ENCODE data around the gene MAD1L1.

The MAD1L1 gene

GRCh38 chr7:2196381-2197378, 36.1 kb downstream of the MAD1L1 start:
- H3K4me3 ChIP-seq = no peak overlapping the region
- H3K9me3 ChIP-seq (ENCODE audit: low read depth, low read length) = no peaks in the 10 kb centered on the region
- H3K36me3 ChIP-seq (ENCODE audit: insufficient read depth, low read length) = peaks cover 21% of the 10 kb centered on the region
- TF ChIP-seq EZH2 (IDR thresholded peaks at IDR 0.05) = no peak
- no peak for TF ChIP-seq POLR2AphosphoS5 (IDR thresholded peaks at IDR 0.05; ENCODE audit: borderline replicate concordance, low read depth, low read length)
- TF ChIP-seq FOXP2 (optimal IDR thresholded peaks at IDR 0.05; ENCODE audit: control extremely low read depth, extremely low read length, insufficient read depth) = no peak
- DNase-seq (ENCODE audit: low read depth, low spot score) = no peak
- no peak overlapping the region for H3K27ac ChIP-seq
- H3K9ac ChIP-seq (ENCODE audit: insufficient read length) = no peak overlapping the region

DNA sequence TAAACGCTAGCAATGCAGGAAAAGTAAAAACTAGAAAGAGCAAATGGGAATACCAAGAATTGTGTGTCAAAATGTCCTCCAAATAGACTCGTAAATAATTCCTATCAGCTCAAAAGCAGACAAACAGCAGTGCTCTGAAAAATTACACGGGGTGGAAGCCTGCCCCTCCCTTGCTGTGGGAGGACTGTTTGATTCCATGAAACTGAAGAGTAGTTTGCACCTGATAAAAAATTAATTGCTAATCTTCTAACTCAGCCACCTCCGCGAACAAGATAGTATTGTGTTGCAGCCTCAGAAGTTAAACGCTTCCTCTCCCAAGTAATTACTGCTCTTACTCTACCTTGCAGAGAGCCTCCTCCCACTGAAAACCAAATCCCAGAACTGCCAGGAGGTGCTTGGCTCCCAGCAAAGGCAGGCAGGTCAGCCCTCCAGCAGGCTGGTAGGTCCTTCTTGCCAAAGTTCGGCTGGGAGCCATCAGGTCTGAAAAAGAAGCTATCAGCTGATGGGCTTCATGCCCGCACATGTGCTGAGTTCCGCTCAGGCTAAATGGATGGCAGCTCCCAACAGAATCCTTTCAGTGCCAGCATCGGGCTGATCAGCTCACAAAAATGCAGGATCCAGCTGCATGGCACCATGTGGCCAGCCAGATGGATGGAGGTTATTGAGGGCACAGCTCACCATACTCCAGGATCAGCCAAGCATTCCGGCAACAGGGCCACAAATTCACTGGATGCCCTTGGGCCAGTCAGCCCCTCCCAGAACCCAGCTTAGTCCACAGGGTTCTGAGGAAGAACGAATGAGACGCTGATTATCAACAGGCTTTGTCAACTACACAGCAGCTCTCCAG, 37.1 kb downstream of the MAD1L1 start:
- H3K9ac ChIP-seq (ENCODE audit: insufficient read length) = no peak overlapping the region
- DNase-seq (ENCODE audit: low read depth, low spot score) = no peak
- no peak for TF ChIP-seq FOXP2 (optimal IDR thresholded peaks at IDR 0.05; ENCODE audit: control extremely low read depth, extremely low read length, insufficient read depth)
- TF ChIP-seq EZH2 (IDR thresholded peaks at IDR 0.05) = no peak
- TF ChIP-seq POLR2AphosphoS5 (IDR thresholded peaks at IDR 0.05; ENCODE audit: borderline replicate concordance, low read depth, low read length) = no peak
- no peaks in the 10 kb centered on the region for H3K9me3 ChIP-seq (ENCODE audit: low read depth, low read length)
- no peak overlapping the region for H3K4me3 ChIP-seq
- H3K36me3 ChIP-seq (ENCODE audit: insufficient read depth, low read length) = peaks cover 21% of the 10 kb centered on the region
- no peak overlapping the region for H3K27ac ChIP-seq

- Histone ChIP-seq H3K27ac (no peak overlapping the region), H3K4me3 (no peak overlapping the region)
Measured at GRCh38 chr7:2193575-2194305, 39.0 kb downstream of the MAD1L1 start.

DNA sequence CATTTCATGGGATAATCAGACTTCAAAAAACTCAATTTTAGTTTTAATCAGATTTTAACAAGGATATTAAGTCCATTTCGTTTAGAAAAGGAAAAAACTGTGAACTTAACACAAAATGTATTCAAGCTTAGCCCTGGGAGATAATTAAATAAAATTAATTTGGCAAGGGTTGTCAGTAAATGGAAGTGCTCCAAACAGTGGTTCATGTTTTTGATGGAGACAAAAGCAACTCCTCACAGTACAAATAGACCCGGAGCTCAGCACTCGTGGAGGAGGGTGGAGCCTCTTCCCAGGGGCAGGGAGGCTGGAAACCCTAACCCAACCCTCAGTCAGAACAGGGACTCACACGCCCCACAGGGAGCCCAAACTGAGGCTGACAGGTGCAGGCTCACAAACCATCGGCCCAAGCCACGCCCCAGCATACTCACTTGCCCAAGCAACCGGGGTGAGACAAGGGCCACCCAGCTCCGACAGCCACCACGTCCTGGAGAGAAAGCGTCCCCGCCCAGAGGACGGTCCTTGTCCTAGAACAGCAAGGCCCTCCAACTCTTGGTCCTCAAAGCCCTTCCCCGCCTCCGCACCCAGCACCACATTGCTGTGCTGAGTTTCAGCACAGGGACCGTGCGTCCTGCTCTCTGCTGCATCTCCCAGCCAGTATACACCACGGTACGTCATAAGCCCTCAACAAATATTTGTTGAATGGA, 39.8 kb downstream of the MAD1L1 start:
- peaks cover 35% of the 10 kb centered on the region for H3K36me3 ChIP-seq (ENCODE audit: insufficient read depth, low read length)
- H3K4me3 ChIP-seq = no peak overlapping the region
- TF ChIP-seq EZH2 (IDR thresholded peaks at IDR 0.05) (no peak), FOXP2 (optimal IDR thresholded peaks at IDR 0.05; ENCODE audit: control extremely low read depth, extremely low read length, insufficient read depth) (no peak), POLR2AphosphoS5 (IDR thresholded peaks at IDR 0.05; ENCODE audit: borderline replicate concordance, low read depth, low read length) (no peak)
- DNase-seq (ENCODE audit: low read depth, low spot score) = no peak
- H3K27ac ChIP-seq = no peak overlapping the region
- peaks cover 14% of the 10 kb centered on the region; the same call in 1 of the 2 replicates for H3K9me3 ChIP-seq (ENCODE audit: low read depth, low read length)
- peak overlapping the region; percentile 12 for H3K9ac ChIP-seq (ENCODE audit: insufficient read length)

More at GRCh38 chr7:2193575-2194305, 39.0 kb downstream of the MAD1L1 start:
- peaks cover 28% of the 10 kb centered on the region for H3K36me3 ChIP-seq (ENCODE audit: insufficient read depth, low read length)
- H3K9ac ChIP-seq (ENCODE audit: insufficient read length) = no peak overlapping the region
- TF ChIP-seq FOXP2 (optimal IDR thresholded peaks at IDR 0.05; ENCODE audit: control extremely low read depth, extremely low read length, insufficient read depth) (no peak), EZH2 (IDR thresholded peaks at IDR 0.05) (no peak), POLR2AphosphoS5 (IDR thresholded peaks at IDR 0.05; ENCODE audit: borderline replicate concordance, low read depth, low read length) (no peak)
- no peak for DNase-seq (ENCODE audit: low read depth, low spot score)
- H3K9me3 ChIP-seq (ENCODE audit: low read depth, low read length) = 0 out of 2 replicates have a peak, but pooled peaks cover 7% of the 10 kb centered on the region

DNA sequence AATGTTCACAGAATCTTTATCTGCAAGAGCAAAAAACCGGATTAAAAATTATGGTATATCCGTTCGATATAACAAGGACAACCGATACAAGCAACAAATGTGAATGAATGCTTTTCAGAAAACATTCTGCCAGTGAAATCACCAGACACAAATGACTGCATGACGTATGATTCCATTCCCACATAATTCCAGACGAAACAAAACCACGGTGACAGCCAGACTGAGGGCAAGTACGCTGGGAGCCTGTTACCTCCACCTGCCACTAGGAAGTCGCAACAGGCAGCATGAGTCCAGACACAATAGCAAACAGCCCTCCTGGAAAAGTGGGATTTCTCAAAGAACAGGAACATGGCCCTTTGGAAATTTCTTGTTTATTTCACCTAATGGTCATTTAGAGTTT, 41.7 kb downstream of the MAD1L1 start:
- Histone ChIP-seq H3K4me3 (no peak overlapping the region), H3K36me3 (ENCODE audit: insufficient read depth, low read length) (peaks cover 30% of the 10 kb centered on the region), H3K27ac (no peak overlapping the region), H3K9ac (ENCODE audit: insufficient read length) (no peak overlapping the region), H3K9me3 (ENCODE audit: low read depth, low read length) (peaks cover 15% of the 10 kb centered on the region; the same call in 1 of the 2 replicates)
- DNase-seq (ENCODE audit: low read depth, low spot score) = no peak
- TF ChIP-seq POLR2AphosphoS5 (IDR thresholded peaks at IDR 0.05; ENCODE audit: borderline replicate concordance, low read depth, low read length) = no peak
- TF ChIP-seq FOXP2 (optimal IDR thresholded peaks at IDR 0.05; ENCODE audit: control extremely low read depth, extremely low read length, insufficient read depth) = no peak
- no peak for TF ChIP-seq EZH2 (IDR thresholded peaks at IDR 0.05)

DNA sequence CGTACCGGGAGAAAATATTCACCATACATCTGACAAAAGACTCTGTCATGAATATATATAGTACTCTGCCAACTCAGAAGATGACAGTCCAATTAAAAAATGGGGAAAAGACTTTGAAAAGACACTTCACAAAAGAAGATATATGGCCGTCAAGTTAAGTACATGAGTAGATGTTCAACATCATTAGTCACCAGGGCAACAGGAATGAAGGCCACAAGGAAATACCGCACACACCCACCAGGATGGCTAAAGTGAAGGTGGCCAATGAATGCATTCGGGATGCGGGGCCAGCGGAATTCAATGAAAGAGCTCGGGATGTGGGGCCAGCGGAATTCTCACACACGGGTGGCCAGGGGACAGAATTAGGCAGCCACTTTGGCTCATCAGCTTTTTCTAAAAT, 42.2 kb downstream of the MAD1L1 start:
- no peak overlapping the region for H3K27ac ChIP-seq

GRCh38 chr7:2186166-2186565, 46.6 kb downstream of the MAD1L1 start:
- Histone ChIP-seq H3K9ac (ENCODE audit: insufficient read length) (no peak overlapping the region), H3K36me3 (ENCODE audit: insufficient read depth, low read length) (peaks cover 20% of the 10 kb centered on the region), H3K27ac (peak overlapping the region; percentile 73; the same call in 1 of the 2 replicates), H3K4me3 (no peak overlapping the region), H3K9me3 (ENCODE audit: low read depth, low read length) (peaks cover 15% of the 10 kb centered on the region; the same call in 1 of the 2 replicates)
- TF ChIP-seq POLR2AphosphoS5 (IDR thresholded peaks at IDR 0.05; ENCODE audit: borderline replicate concordance, low read depth, low read length) (no peak), EZH2 (IDR thresholded peaks at IDR 0.05) (no peak), FOXP2 (optimal IDR thresholded peaks at IDR 0.05; ENCODE audit: control extremely low read depth, extremely low read length, insufficient read depth) (no peak)
- no peak for DNase-seq (ENCODE audit: low read depth, low spot score)

More for the DNA sequence above, 42.2 kb downstream of the MAD1L1 start:
- no peak overlapping the region for H3K9ac ChIP-seq (ENCODE audit: insufficient read length)
- peaks cover 25% of the 10 kb centered on the region for H3K36me3 ChIP-seq (ENCODE audit: insufficient read depth, low read length)
- no peak for DNase-seq (ENCODE audit: low read depth, low spot score)
- no peak overlapping the region for H3K4me3 ChIP-seq
- H3K9me3 ChIP-seq (ENCODE audit: low read depth, low read length) = peaks cover 15% of the 10 kb centered on the region; the same call in 1 of the 2 replicates
- TF ChIP-seq EZH2 (IDR thresholded peaks at IDR 0.05) (no peak), FOXP2 (optimal IDR thresholded peaks at IDR 0.05; ENCODE audit: control extremely low read depth, extremely low read length, insufficient read depth) (no peak), POLR2AphosphoS5 (IDR thresholded peaks at IDR 0.05; ENCODE audit: borderline replicate concordance, low read depth, low read length) (no peak)
